HCT116 (cell line): ENCODE data around the gene BABAM2. TPM values are rescaled to one million over a fixed set of nuclear protein-coding genes. Genes with fewer than 3 reads are reported as not detected.

Experiments
- ATAC-seq: fragments of 200-7000 bp; cut with Tn5 transposase; 2 replicates; pipeline ENCODE4 v1.9.1; 2020; ENCODE audit warnings: mild to moderate bottlenecking, moderate library complexity
- BruUV-seq: library from RNA; stranded (reverse); fragments of 400-500 nt; replicated peaks from 2 replicates; lab custom pipeline; 2021; lab: Mats Ljungman, UMichigan
- CTCF ChIA-PET: fragments of 300-600 bp; sonication (Branson Sonifier 250); formaldehyde crosslinking; loops from one replicate; lab custom pipeline; 2021; ENCODE audit warnings: antibody characterized with exemption; lab: Charles Lee
- POLR2A ChIA-PET: fragments of 300-600, 350-600 bp; sonication (Branson Sonifier 250); formaldehyde crosslinking; loops from one replicate; lab custom pipeline; 2021; ENCODE audit warnings: antibody characterized with exemption; lab: Charles Lee
- RAD21 ChIA-PET, 2 experiments: fragments of 300-600 bp; sonication (Branson Sonifier 250); formaldehyde crosslinking; loops; one replicate each; lab custom pipeline; 2023; ENCODE audit warnings: low total read pairs in 2 of 2; ENCODE audit not compliant: uncharacterized antibody in 2 of 2, unreplicated experiment in 2 of 2, low non-redundant PET in 1 of 2; lab: Charles Lee
- DNase-seq: peaks from one replicate; pipeline ENCODE4 v3.0.0-alpha.2; 2010; ENCODE audit warnings: low read depth, low spot score
- H2AFZ ChIP-seq: fragments of 200-600 bp; shearing (Covaris generic), sonication (generic); 2 replicates; pipeline ENCODE4 v1.6.1; 2017; ENCODE audit warnings: low read depth, mixed run types, mixed read lengths, antibody characterized with exemption, low read length; ENCODE audit not compliant: poor library complexity, severe bottlenecking
- H3K27ac ChIP-seq: 2 replicates; pipeline ENCODE4 v1.5.1; 2012; ENCODE audit warnings: low read depth, low read length
- H3K27me3 ChIP-seq: fragments of 200-600 bp; sonication (generic); 2 replicates; pipeline ENCODE4 v1.6.1; 2016; ENCODE audit warnings: mixed run types, low read length, mixed read lengths; ENCODE audit not compliant: insufficient read depth
- H3K36me3 ChIP-seq, 2 experiments: fragments of 200-500 bp in 1 of 2; fragments of 200-600 bp in 1 of 2; sonication (Bioruptor generic) in 1 of 2; sonication (generic) in 1 of 2; 2 replicates each; pipeline versions ENCODE4 v1.5.1 to v1.6.1; 2014 to 2016; ENCODE audit warnings: low read length in 2 of 2, inconsistent platforms in 1 of 2, mixed read lengths in 1 of 2, mixed run types in 1 of 2; ENCODE audit not compliant: insufficient read depth in 2 of 2, control insufficient read depth in 1 of 2
- H3K4me1 ChIP-seq, 2 experiments: fragments of 200-600 bp in 1 of 2; sonication (generic) in 1 of 2; 2 replicates each; pipeline versions ENCODE4 v1.5.1 to v1.6.1; 2012 to 2017; ENCODE audit warnings: low read length in 2 of 2, inconsistent platforms in 1 of 2, mild to moderate bottlenecking in 1 of 2, mixed read lengths in 1 of 2, mixed run types in 1 of 2, moderate library complexity in 1 of 2; ENCODE audit not compliant: insufficient read depth in 2 of 2, control insufficient read depth in 1 of 2
- H3K4me2 ChIP-seq: fragments of 200-600 bp; sonication (generic); 2 replicates; pipeline ENCODE4 v1.6.1; 2017; ENCODE audit warnings: mixed run types, low read length, mixed read lengths
- H3K4me3 ChIP-seq, 2 experiments: fragments of 200-600 bp in 1 of 2; sonication (generic) in 1 of 2; replicated peaks in 1 of 2; 2 replicates each; pipeline ENCODE4 v1.5.1; 2011 to 2016; ENCODE audit warnings: low read length in 2 of 2, control low read depth in 1 of 2, low read depth in 1 of 2, mild to moderate bottlenecking in 1 of 2, mixed read lengths in 1 of 2, mixed run types in 1 of 2
- H3K79me2 ChIP-seq: fragments of 200-600 bp; sonication (generic); 2 replicates; pipeline ENCODE4 v1.6.1; 2017; ENCODE audit warnings: mild to moderate bottlenecking, mixed run types, low read length, moderate library complexity, mixed read lengths; ENCODE audit not compliant: insufficient read depth
- H3K9ac ChIP-seq: fragments of 200-600 bp; sonication (generic); 2 replicates; pipeline ENCODE4 v1.6.1; 2016; ENCODE audit warnings: low read length, mixed read lengths
- H3K9me2 ChIP-seq: fragments of 200-600 bp; sonication (generic), shearing (Covaris generic); 2 replicates; pipeline ENCODE4 v1.6.1; 2017; ENCODE audit warnings: mixed run types, mild to moderate bottlenecking, moderate library complexity; ENCODE audit not compliant: insufficient read depth
- H3K9me3 ChIP-seq, 2 experiments: fragments of 200-500 bp in 1 of 2; fragments of 200-600 bp in 1 of 2; sonication (Bioruptor generic) in 1 of 2; sonication (generic) in 1 of 2; 2 replicates each; pipeline ENCODE4 v1.6.1; 2014 to 2017; ENCODE audit warnings: low read length in 2 of 2, mixed read lengths in 2 of 2, inconsistent platforms in 1 of 2, low read depth in 1 of 2, mild to moderate bottlenecking in 1 of 2, mixed run types in 1 of 2, moderate library complexity in 1 of 2; ENCODE audit not compliant: control insufficient read depth in 1 of 2, insufficient read depth in 1 of 2
- H4K20me1 ChIP-seq: fragments of 200-600 bp; sonication (generic), shearing (Covaris generic); 2 replicates; pipeline ENCODE4 v1.6.1; 2017; ENCODE audit warnings: mixed run types, mild to moderate bottlenecking, moderate library complexity; ENCODE audit not compliant: insufficient read depth
- ATF3 ChIP-seq: IDR thresholded peaks from 2 replicates; pipeline ENCODE4 v1.6.1; 2012
- CBX3 ChIP-seq: IDR thresholded peaks from 2 replicates; pipeline ENCODE4 v1.6.1; 2012; ENCODE audit warnings: low read depth
- CTCF ChIP-seq, 3 experiments: fragments of 200-600 bp in 1 of 3; sonication (generic) in 1 of 3; IDR thresholded peaks in 2 of 3; conservative IDR thresholded peaks in 1 of 3; 2 replicates each; pipeline ENCODE4 v1.5.1; 2012 to 2017; ENCODE audit warnings: low read depth in 2 of 3, low read length in 2 of 3, antibody characterized with exemption in 1 of 3, borderline replicate concordance in 1 of 3, control low read depth in 1 of 3, mild to moderate bottlenecking in 1 of 3, mixed read lengths in 1 of 3, mixed run types in 1 of 3, moderate library complexity in 1 of 3; ENCODE audit not compliant: insufficient read depth in 1 of 3
- EZH2 ChIP-seq: fragments of 200-600 bp; sonication (generic); IDR thresholded peaks from 2 replicates; pipeline ENCODE4 v1.6.1; 2017; ENCODE audit warnings: antibody characterized with exemption, mixed run types
- JUND ChIP-seq: IDR thresholded peaks from 2 replicates; pipeline ENCODE4 v1.6.1; 2012
- POLR2A ChIP-seq: IDR thresholded peaks from 2 replicates; pipeline ENCODE4 v1.7.0; 2011; ENCODE audit warnings: borderline replicate concordance; ENCODE audit not compliant: insufficient read depth, insufficient read length; ENCODE audit errors: extremely low read depth
- RAD21 ChIP-seq: IDR thresholded peaks from 2 replicates; pipeline ENCODE4 v1.6.1; 2012; ENCODE audit warnings: low read depth, mild to moderate bottlenecking
- SP1 ChIP-seq: IDR thresholded peaks from 2 replicates; pipeline ENCODE4 v1.6.1; 2012; ENCODE audit warnings: low read depth
- YY1 ChIP-seq: IDR thresholded peaks from 2 replicates; pipeline ENCODE4 v1.6.1; 2011; ENCODE audit warnings: low read length, low read depth, moderate library complexity, mild to moderate bottlenecking; ENCODE audit not compliant: insufficient replicate concordance; ENCODE audit errors: extremely low read depth
- intact Hi-C: fragments of 100-400 bp; cut with micrococcal nuclease; formaldehyde crosslinking; loops from 2 replicates; pipeline ENCODE4 v1.10.0; 2022
- total RNA-seq: library from RNA; stranded (reverse); gene quantifications from one replicate; pipeline ENCODE4 v1.2.1, GENCODE V29; 2021; ENCODE audit not compliant: unreplicated experiment
- TF ChIP-seq, protein P1 (sequence below): IDR thresholded peaks from 2 replicates; pipeline ENCODE4 v1.6.1; 2012; ENCODE audit warnings: low read depth

Gene BABAM2
- total RNA-seq, 1 experiment from 2014 or later, result 23.8 TPM

DNA sequence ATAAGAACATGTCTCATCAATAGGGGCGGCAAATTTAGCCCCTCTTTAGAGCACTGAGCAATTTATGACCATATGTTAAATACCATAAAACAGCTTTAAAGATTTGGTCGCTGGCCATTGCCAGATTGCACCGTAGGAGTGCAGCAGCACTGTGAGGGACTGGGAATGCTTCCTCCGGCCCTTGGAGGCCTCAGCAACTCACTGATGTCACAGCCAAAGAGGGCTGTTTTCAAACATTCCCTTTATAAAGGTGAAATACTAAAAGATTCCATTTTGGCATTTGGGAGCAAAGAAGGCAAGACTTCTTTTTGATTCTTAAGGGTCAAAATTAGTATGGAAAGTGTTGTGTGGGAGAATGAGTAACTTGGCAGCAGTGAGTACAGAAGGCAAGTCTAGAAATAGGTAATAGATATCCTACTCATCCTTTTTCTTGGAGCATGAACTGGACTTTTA is 63.7 kb downstream of the BABAM2 start:
- intact Hi-C loops, result no loop called here
- Histone ChIP-seq H3K4me2 (peak overlapping the region; percentile 10; the same call in 1 of the 2 replicates), H3K9ac (no peak overlapping the region), H3K36me3 (no peaks in the 10 kb centered on the region), H4K20me1 (no peaks in the 10 kb centered on the region), H2AFZ (no peak overlapping the region), H3K4me1 (peaks cover 14 to 22% of the 10 kb centered on the region in 2 experiments), H3K27ac (no peak overlapping the region; the same call in 1 of the 2 replicates), H3K9me2 (no peaks in the 10 kb centered on the region), H3K4me3 (no peak overlapping the region), H3K27me3 (no peaks in the 10 kb centered on the region)
- DNase-seq (no peak), ATAC-seq (no peak)
- ChIA-PET POLR2A (no interaction called here), RAD21 (no interaction called here), CTCF (no interaction called here)
- no TSS peak for BruUV-seq
- TF ChIP-seq CBX3, result no peak
- TF ChIP-seq CTCF (IDR thresholded peaks at IDR 0.05 in 2 of 3, conservative IDR thresholded peaks at IDR 0.05 in 1 of 3; ENCODE audit: borderline replicate concordance in 1 of 3, insufficient read depth in 1 of 3, low read depth in 2 of 3, low read length in 2 of 3), result no peak
- no peak for TF ChIP-seq POLR2A
- TF ChIP-seq, all 23 proteins: peak for 0
- H3K9me3 ChIP-seq, result no peaks in the 10 kb centered on the region
- H3K79me2 ChIP-seq, result peaks cover 7% of the 10 kb centered on the region

DNA sequence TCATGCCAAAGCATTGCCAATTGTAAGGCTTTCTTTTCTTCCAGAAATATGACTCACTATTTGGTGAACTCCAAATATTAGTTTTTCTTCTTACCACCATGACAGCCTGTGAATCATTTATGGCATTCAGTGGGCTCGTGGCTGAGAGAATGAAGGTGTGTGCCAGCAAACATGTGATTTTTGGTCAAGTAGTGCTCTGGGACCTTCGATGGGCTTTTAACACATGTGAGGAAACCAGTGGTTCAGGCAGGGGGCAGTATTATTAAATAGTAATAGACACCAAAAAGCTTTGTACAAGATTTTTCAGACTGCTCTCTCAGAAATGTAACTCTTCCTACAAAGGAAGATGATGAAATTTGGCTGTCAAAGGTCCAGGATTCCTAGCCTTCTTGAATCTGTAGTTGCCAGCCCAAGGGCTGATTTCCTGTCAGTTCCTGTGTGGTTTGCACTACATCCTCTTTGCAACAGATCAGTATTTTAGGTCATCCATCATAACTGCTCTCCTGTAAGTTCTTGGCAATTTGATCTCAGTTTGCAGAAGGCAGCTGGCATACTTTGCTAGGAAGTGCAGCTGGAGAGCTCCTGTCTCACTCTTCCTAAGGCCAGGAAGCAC is 64.3 kb downstream of the BABAM2 start:
- intact Hi-C loops, result no loop called here
- RAD21 ChIA-PET, result no interaction called here
- Histone ChIP-seq H3K36me3 (no peaks in the 10 kb centered on the region), H3K4me3 (no peak overlapping the region), H3K9me2 (no peaks in the 10 kb centered on the region), H3K27ac (no peak overlapping the region; the same call in 1 of the 2 replicates), H3K27me3 (no peaks in the 10 kb centered on the region), H3K4me1 (peaks cover 14 to 22% of the 10 kb centered on the region in 2 experiments), H2AFZ (no peak overlapping the region), H3K4me2 (peak overlapping the region; percentile 10; the same call in 1 of the 2 replicates), H3K79me2 (peaks cover 7% of the 10 kb centered on the region), H3K9ac (no peak overlapping the region), H3K9me3 (no peaks in the 10 kb centered on the region), H4K20me1 (no peaks in the 10 kb centered on the region)
- CTCF ChIA-PET, result no interaction called here
- ATAC-seq, result peak; percentile 54
- DNase-seq, result no peak
- POLR2A ChIA-PET, result no interaction called here
- BruUV-seq, result no TSS peak
- no peak for TF ChIP-seq EZH2
- TF ChIP-seq YY1, result no peak
- TF ChIP-seq JUND, result 0 out of 2 replicates have a peak, but pooled peaks have one; percentile 18
- TF ChIP-seq RAD21, result peak; percentile 40; the same call in 1 of the 2 replicates
- no peak for TF ChIP-seq SP1
- TF ChIP-seq, protein P1, sequence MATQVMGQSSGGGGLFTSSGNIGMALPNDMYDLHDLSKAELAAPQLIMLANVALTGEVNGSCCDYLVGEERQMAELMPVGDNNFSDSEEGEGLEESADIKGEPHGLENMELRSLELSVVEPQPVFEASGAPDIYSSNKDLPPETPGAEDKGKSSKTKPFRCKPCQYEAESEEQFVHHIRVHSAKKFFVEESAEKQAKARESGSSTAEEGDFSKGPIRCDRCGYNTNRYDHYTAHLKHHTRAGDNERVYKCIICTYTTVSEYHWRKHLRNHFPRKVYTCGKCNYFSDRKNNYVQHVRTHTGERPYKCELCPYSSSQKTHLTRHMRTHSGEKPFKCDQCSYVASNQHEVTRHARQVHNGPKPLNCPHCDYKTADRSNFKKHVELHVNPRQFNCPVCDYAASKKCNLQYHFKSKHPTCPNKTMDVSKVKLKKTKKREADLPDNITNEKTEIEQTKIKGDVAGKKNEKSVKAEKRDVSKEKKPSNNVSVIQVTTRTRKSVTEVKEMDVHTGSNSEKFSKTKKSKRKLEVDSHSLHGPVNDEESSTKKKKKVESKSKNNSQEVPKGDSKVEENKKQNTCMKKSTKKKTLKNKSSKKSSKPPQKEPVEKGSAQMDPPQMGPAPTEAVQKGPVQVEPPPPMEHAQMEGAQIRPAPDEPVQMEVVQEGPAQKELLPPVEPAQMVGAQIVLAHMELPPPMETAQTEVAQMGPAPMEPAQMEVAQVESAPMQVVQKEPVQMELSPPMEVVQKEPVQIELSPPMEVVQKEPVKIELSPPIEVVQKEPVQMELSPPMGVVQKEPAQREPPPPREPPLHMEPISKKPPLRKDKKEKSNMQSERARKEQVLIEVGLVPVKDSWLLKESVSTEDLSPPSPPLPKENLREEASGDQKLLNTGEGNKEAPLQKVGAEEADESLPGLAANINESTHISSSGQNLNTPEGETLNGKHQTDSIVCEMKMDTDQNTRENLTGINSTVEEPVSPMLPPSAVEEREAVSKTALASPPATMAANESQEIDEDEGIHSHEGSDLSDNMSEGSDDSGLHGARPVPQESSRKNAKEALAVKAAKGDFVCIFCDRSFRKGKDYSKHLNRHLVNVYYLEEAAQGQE, result no peak
- 0 out of 2 replicates have a peak, but pooled peaks have one; percentile 22 for TF ChIP-seq CBX3
- peak; percentile 41; the same call in 1 of the 2 replicates for TF ChIP-seq ATF3
- TF ChIP-seq CTCF (IDR thresholded peaks at IDR 0.05 in 2 of 3, conservative IDR thresholded peaks at IDR 0.05 in 1 of 3; ENCODE audit: borderline replicate concordance in 1 of 3, insufficient read depth in 1 of 3, low read depth in 2 of 3, low read length in 2 of 3), result peak in 2 of 3 experiments; percentile 7 to 15; a peak in 1 of 6 replicates
